HG03045 (cell line): ENCODE data around the gene DNAH11.
"Not testable (repeated sequence)": the region's sequence is repeated elsewhere in the genome, so short reads cannot be mapped to it uniquely, and the experiment has no call there.

Experiments used
- ATAC-seq: cut with Tn5 transposase; IDR thresholded peaks from one replicate; pipeline ENCODE4 v1.9.1; 2021; ENCODE audit warnings: mild to moderate bottlenecking, moderate library complexity; ENCODE audit not compliant: unreplicated experiment

DNAH11 gene

GRCh38 chr7:21542891-21543527 is at the start of gene DNAH11:
DNAH11 (plus strand) TSS chr7:21543039; CDS start chr7:21543246, 207 bp downstream.
- ATAC-seq: no peak

GRCh38 chr7:21495731-21496130 is 47.1 kb upstream of the DNAH11 start:
- ATAC-seq: no peak

- no peak for ATAC-seq
Measured at GRCh38 chr7:21497072-21497471, 45.8 kb upstream of the DNAH11 start.

- no peak for ATAC-seq
Measured at GRCh38 chr7:21500117-21500832, 42.6 kb upstream of the DNAH11 start.

- ATAC-seq: no peak
Measured at GRCh38 chr7:21504021-21504420, 38.8 kb upstream of the DNAH11 start.

GRCh38 chr7:21507627-21508343 is 35.1 kb upstream of the DNAH11 start:
- ATAC-seq: no peak

- ATAC-seq: no peak
Measured at GRCh38 chr7:21508538-21508937, 34.3 kb upstream of the DNAH11 start.

GRCh38 chr7:21514062-21514461 is 28.8 kb upstream of the DNAH11 start:
- ATAC-seq: no peak

GRCh38 chr7:21524680-21525079 is 18.2 kb upstream of the DNAH11 start:
- no peak for ATAC-seq

- ATAC-seq: no peak
Measured at GRCh38 chr7:21526007-21526406, 16.8 kb upstream of the DNAH11 start.

- no peak for ATAC-seq
Measured at GRCh38 chr7:21526448-21526847, 16.4 kb upstream of the DNAH11 start.

- not testable (repeated sequence) for ATAC-seq
Measured at GRCh38 chr7:21532485-21532884, 10.4 kb upstream of the DNAH11 start.

GRCh38 chr7:21533646-21534045 is 9.2 kb upstream of the DNAH11 start:
- ATAC-seq: not testable (repeated sequence)

- ATAC-seq: not testable (repeated sequence)
Measured at GRCh38 chr7:21536445-21537118, 6.3 kb upstream of the DNAH11 start.

- ATAC-seq: no peak
Measured at GRCh38 chr7:21538936-21539495, 3.8 kb upstream of the DNAH11 start.

GRCh38 chr7:21543528-21544302 is 876 bp downstream of the DNAH11 start:
- no peak for ATAC-seq

- no peak for ATAC-seq
Measured at GRCh38 chr7:21544303-21544656, 1.4 kb downstream of the DNAH11 start.

- ATAC-seq: no peak
Measured at GRCh38 chr7:21544715-21545114, 1.9 kb downstream of the DNAH11 start.

GRCh38 chr7:21547501-21547900 is 4.7 kb downstream of the DNAH11 start:
- ATAC-seq: no peak

- no peak for ATAC-seq
Measured at GRCh38 chr7:21548491-21548890, 5.7 kb downstream of the DNAH11 start.
